Endothelial cell of umbilical vein (primary cell): ENCODE data around the gene PRPF8. TPM values are rescaled to one million over a fixed set of nuclear protein-coding genes. Genes with fewer than 3 reads are reported as not detected.

Experiments used
- BruUV-seq: library from RNA; stranded (reverse); fragments of 400-500 nt; replicated peaks from 2 replicates; lab custom pipeline; 2021; lab: Mats Ljungman, UMichigan
- CTCF ChIA-PET: fragments of 300-600, 350-600 bp; sonication (Branson Sonifier 250); formaldehyde crosslinking; loops from one replicate; lab custom pipeline; 2021; ENCODE audit warnings: antibody characterized with exemption, inconsistent platforms; lab: Charles Lee
- POLR2A ChIA-PET: fragments of 300-600, 350-600 bp; sonication (Branson Sonifier 250); formaldehyde crosslinking; loops from one replicate; lab custom pipeline; 2021; ENCODE audit warnings: antibody characterized with exemption, inconsistent platforms; lab: Charles Lee
- DNase-seq: peaks from one replicate; pipeline ENCODE4 v3.0.0-alpha.2; 2011; ENCODE audit warnings: low read depth, low spot score
- FAIRE-seq: peaks from 2 replicates; lab custom pipeline; 2011; peaks lifted over from hg19 to GRCh38; lab: Jason Lieb, UNC
- H2AFZ ChIP-seq: 2 replicates; pipeline ENCODE4 v1.6.0; 2012; ENCODE audit warnings: low read depth, low read length, control low read depth, inconsistent platforms
- H3K27ac ChIP-seq: 2 replicates; pipeline ENCODE4 v1.5.1; 2011; ENCODE audit warnings: low read depth, mild to moderate bottlenecking, control low read depth, low read length, moderate library complexity; ENCODE audit not compliant: insufficient read depth
- H3K27me3 ChIP-seq, 2 experiments: 2 replicates each; pipeline versions ENCODE4 v1.6.0 to v1.6.1; 2011; ENCODE audit warnings: low read length in 2 of 2, mixed read lengths in 1 of 2; ENCODE audit not compliant: control insufficient read depth in 2 of 2, insufficient read depth in 2 of 2
- H3K36me3 ChIP-seq, 2 experiments: 2 replicates in 1 of 2; 3 replicates in 1 of 2; pipeline ENCODE4 v1.5.1; 2011; ENCODE audit warnings: low read length in 2 of 2, mild to moderate bottlenecking in 1 of 2, moderate library complexity in 1 of 2; ENCODE audit not compliant: control insufficient read depth in 2 of 2, insufficient read depth in 2 of 2; ENCODE audit errors: extremely low read depth in 1 of 2
- H3K4me1 ChIP-seq: 3 replicates; pipeline ENCODE4 v1.5.1; 2011; ENCODE audit warnings: mild to moderate bottlenecking, low read length; ENCODE audit not compliant: control insufficient read depth, insufficient read depth; ENCODE audit errors: extremely low read depth
- H3K4me2 ChIP-seq: 2 replicates; pipeline ENCODE4 v1.6.1; 2011; ENCODE audit warnings: low read length, control low read depth, mixed read lengths; ENCODE audit not compliant: insufficient read depth
- H3K4me3 ChIP-seq, 3 experiments: fragments of 200-600 bp in 1 of 3; sonication (generic), shearing (Covaris generic) in 1 of 3; replicated peaks in 1 of 3; 2 replicates each; pipeline ENCODE4 v1.5.1; 2011 to 2016; ENCODE audit warnings: control low read depth in 3 of 3, low read length in 3 of 3, mild to moderate bottlenecking in 2 of 3, inconsistent platforms in 1 of 3, low read depth in 1 of 3, moderate library complexity in 1 of 3; ENCODE audit not compliant: insufficient read depth in 1 of 3
- H3K79me2 ChIP-seq: 2 replicates; pipeline ENCODE4 v1.6.0; 2012; ENCODE audit warnings: low read length, inconsistent platforms; ENCODE audit not compliant: control insufficient read depth, insufficient read depth
- H3K9ac ChIP-seq: replicated peaks from 2 replicates; pipeline ENCODE3; 2011; ENCODE audit warnings: low read length, control low read depth; ENCODE audit not compliant: insufficient read depth; ENCODE audit errors: extremely low read depth
- H3K9me1 ChIP-seq: replicated peaks from 3 replicates; pipeline ENCODE4 v1.6.0; 2011; ENCODE audit warnings: mild to moderate bottlenecking, low read length; ENCODE audit not compliant: control insufficient read depth, insufficient read depth; ENCODE audit errors: extremely low read depth
- H3K9me3 ChIP-seq: replicated peaks from 2 replicates; pipeline ENCODE4 v1.5.1; 2012; ENCODE audit warnings: low read length, inconsistent platforms; ENCODE audit not compliant: control insufficient read depth, insufficient read depth
- H4K20me1 ChIP-seq: replicated peaks from 2 replicates; pipeline ENCODE3; 2011; ENCODE audit warnings: mild to moderate bottlenecking, low read length; ENCODE audit not compliant: control insufficient read depth, insufficient read depth; ENCODE audit errors: extremely low read depth
- JUN ChIP-seq: IDR thresholded peaks from 2 replicates; pipeline ENCODE4 v1.6.1; 2011; ENCODE audit warnings: borderline replicate concordance, low read depth; ENCODE audit not compliant: insufficient read length, insufficient read depth
- POLR2A ChIP-seq: IDR thresholded peaks from 2 replicates; pipeline ENCODE4 v1.6.1; 2012; ENCODE audit warnings: low read depth, mild to moderate bottlenecking, control low read depth, low read length
- POLR2AphosphoS5 ChIP-seq: IDR thresholded peaks from 2 replicates; pipeline ENCODE4 v1.6.1; 2012; ENCODE audit warnings: low read depth, mild to moderate bottlenecking, control low read depth, low read length, moderate library complexity; ENCODE audit not compliant: insufficient read depth
- dilution Hi-C: fragments of 300-500 bp; cut with MboI; formaldehyde crosslinking; loops from one replicate; pipeline ENCODE4 v1.15.0; 2019; ENCODE audit warnings: low sequenced_read_pairs; ENCODE audit not compliant: extremely low pct_ligation_motif_present
- intact Hi-C: fragments of 100-400 bp; cut with micrococcal nuclease; formaldehyde crosslinking; loops from one replicate; pipeline ENCODE4 v1.10.0; 2022
- polyA plus RNA-seq, 4 experiments: library from polyadenylated mRNA; depleted of rRNA in 3 of 4; stranded (reverse) in 3 of 4; unstranded in 1 of 4; fragments of >200 nt; gene quantifications; 2 replicates each; pipeline versions ENCODE4 v1.2.1 to v1.2.3, GENCODE V29; 2011 to 2012; ENCODE audit warnings: missing spikeins in 1 of 4
- total RNA-seq: library from RNA; stranded (reverse); gene quantifications from 2 replicates; pipeline ENCODE4 v1.2.3, GENCODE V29; 2021
- TF ChIP-seq, protein P1 (sequence below), 2 donors: IDR thresholded peaks; 1 replicate in 1 of 2; 2 replicates in 1 of 2; pipeline ENCODE4 v1.5.1; 2011; ENCODE audit warnings: low read length in 2 of 2, mild to moderate bottlenecking in 2 of 2, moderate library complexity in 2 of 2, control low read depth in 1 of 2, inconsistent platforms in 1 of 2, low read depth in 1 of 2; ENCODE audit not compliant: insufficient read depth in 1 of 2; ENCODE audit errors: extremely low read depth in 1 of 2

Gene PRPF8
- total and polyA plus RNA-seq, 2 donors (not counting 3 experiments of a cell fraction or from before 2014, with no cell fraction given), result 215 to 301 TPM

GRCh38 chr17:1628856-1629503 is 55.7 kb downstream of the PRPF8 start:
- Histone ChIP-seq H3K79me2 (peaks cover 12% of the 10 kb centered on the region), H3K9ac (peak overlapping the region; percentile 73), H3K4me1 (peaks cover 35% of the 10 kb centered on the region), H3K9me1 (no peaks in the 10 kb centered on the region), H2AFZ (peak overlapping the region; percentile 68), H3K4me3 (peak overlapping the region; percentile 35 to 87 (median 53)), H3K27ac (peak overlapping the region; percentile 53), H4K20me1 (no peaks in the 10 kb centered on the region), H3K9me3 (no peaks in the 10 kb centered on the region), H3K36me3 (no peaks in the 10 kb centered on the region), H3K27me3 (no peaks in the 10 kb centered on the region), H3K4me2 (peak overlapping the region; percentile 53)
- BruUV-seq, result no TSS peak
- DNase-seq, result peak; percentile 94
- peak; percentile 93 for FAIRE-seq
- CTCF ChIA-PET, result interaction anchor here (0.6 to 10.0 kb wide), 9 partner anchors 10 to 75 kb away, joined by 3 to 459 read pairs (median 17); partner anchors contain the start of genes RILP and SCARF1
- intact Hi-C loops (loop anchor here (1.0 to 5.0 kb wide), 5 partner anchors 16 to 372 kb away; partner anchors contain the start of genes SCARF1 and TRARG1), dilution Hi-C loops (no loop called here)
- TF ChIP-seq POLR2A (peak; percentile 37), POLR2AphosphoS5 (peak; percentile 69), JUN (no peak)
- TF ChIP-seq, protein P1, sequence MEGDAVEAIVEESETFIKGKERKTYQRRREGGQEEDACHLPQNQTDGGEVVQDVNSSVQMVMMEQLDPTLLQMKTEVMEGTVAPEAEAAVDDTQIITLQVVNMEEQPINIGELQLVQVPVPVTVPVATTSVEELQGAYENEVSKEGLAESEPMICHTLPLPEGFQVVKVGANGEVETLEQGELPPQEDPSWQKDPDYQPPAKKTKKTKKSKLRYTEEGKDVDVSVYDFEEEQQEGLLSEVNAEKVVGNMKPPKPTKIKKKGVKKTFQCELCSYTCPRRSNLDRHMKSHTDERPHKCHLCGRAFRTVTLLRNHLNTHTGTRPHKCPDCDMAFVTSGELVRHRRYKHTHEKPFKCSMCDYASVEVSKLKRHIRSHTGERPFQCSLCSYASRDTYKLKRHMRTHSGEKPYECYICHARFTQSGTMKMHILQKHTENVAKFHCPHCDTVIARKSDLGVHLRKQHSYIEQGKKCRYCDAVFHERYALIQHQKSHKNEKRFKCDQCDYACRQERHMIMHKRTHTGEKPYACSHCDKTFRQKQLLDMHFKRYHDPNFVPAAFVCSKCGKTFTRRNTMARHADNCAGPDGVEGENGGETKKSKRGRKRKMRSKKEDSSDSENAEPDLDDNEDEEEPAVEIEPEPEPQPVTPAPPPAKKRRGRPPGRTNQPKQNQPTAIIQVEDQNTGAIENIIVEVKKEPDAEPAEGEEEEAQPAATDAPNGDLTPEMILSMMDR (IDR thresholded peaks at IDR 0.05; ENCODE audit: extremely low read depth in 1 of 2, insufficient read depth in 1 of 2, low read depth in 1 of 2, low read length in 2 of 2), result peak in 1 of 2 donors; percentile 34
- POLR2A ChIA-PET, result interaction anchor here (1.8 kb wide), 1 partner anchor 55 kb away, joined by 7 read pairs; no protein-coding TSS in a partner anchor
